ENCODE results near the gene UVRAG. TPM values are rescaled to one million over a fixed set of nuclear protein-coding genes. Genes with fewer than 3 reads are reported as not detected.
"Not testable (repeated sequence)": the region's sequence is repeated elsewhere in the genome, so short reads cannot be mapped to it uniquely, and the experiment has no call there.

Gene UVRAG
- total and polyA plus RNA-seq, 12 donors, result 5.0 to 18.3 (median 13.4) TPM

- H3K27me3 ChIP-seq, result no peaks in the 10 kb centered on the region
- TF ChIP-seq, protein P1, sequence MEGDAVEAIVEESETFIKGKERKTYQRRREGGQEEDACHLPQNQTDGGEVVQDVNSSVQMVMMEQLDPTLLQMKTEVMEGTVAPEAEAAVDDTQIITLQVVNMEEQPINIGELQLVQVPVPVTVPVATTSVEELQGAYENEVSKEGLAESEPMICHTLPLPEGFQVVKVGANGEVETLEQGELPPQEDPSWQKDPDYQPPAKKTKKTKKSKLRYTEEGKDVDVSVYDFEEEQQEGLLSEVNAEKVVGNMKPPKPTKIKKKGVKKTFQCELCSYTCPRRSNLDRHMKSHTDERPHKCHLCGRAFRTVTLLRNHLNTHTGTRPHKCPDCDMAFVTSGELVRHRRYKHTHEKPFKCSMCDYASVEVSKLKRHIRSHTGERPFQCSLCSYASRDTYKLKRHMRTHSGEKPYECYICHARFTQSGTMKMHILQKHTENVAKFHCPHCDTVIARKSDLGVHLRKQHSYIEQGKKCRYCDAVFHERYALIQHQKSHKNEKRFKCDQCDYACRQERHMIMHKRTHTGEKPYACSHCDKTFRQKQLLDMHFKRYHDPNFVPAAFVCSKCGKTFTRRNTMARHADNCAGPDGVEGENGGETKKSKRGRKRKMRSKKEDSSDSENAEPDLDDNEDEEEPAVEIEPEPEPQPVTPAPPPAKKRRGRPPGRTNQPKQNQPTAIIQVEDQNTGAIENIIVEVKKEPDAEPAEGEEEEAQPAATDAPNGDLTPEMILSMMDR (IDR thresholded peaks at IDR 0.05), result no peak
- peaks cover 0 to 4% (median 0%) of the 10 kb centered on the region in 11 donors for H3K9me3 ChIP-seq
- DNase-seq (no peak), ATAC-seq (no peak)
- intact Hi-C loops (cut with DNase I), result no loop called here
- peaks cover 0 to 15% (median 8%) of the 10 kb centered on the region in 9 donors for H3K4me1 ChIP-seq
- no peaks in the 10 kb centered on the region for H3K36me3 ChIP-seq
- 81 to 84% methylated on average over 5 of the region's 5 CpGs for WGBS, 2 donors
- H3K4me3 ChIP-seq, result no peak overlapping the region
- H3K27ac ChIP-seq, result no peak overlapping the region
These were observed 115.5 kb downstream of the UVRAG start for GRCh38 chr11:75930534-75930933.

GRCh38 chr11:75931124-75931523 lies 116.1 kb downstream of the UVRAG start:
- 87 to 88% methylated on average over 1 of the region's 1 CpG for WGBS, 2 donors
- no peak for DNase-seq
- Histone ChIP-seq H3K4me3 (no peak overlapping the region), H3K27me3 (no peaks in the 10 kb centered on the region), H3K9me3 (peaks cover 0 to 4% (median 0%) of the 10 kb centered on the region in 11 donors), H3K36me3 (no peaks in the 10 kb centered on the region), H3K27ac (no peak overlapping the region), H3K4me1 (peaks cover 0 to 9% (median 4%) of the 10 kb centered on the region in 9 donors)
- ATAC-seq, result no peak
- TF ChIP-seq, protein P1 (IDR thresholded peaks at IDR 0.05), result no peak
- intact Hi-C loops (cut with DNase I), result no loop called here

DNA sequence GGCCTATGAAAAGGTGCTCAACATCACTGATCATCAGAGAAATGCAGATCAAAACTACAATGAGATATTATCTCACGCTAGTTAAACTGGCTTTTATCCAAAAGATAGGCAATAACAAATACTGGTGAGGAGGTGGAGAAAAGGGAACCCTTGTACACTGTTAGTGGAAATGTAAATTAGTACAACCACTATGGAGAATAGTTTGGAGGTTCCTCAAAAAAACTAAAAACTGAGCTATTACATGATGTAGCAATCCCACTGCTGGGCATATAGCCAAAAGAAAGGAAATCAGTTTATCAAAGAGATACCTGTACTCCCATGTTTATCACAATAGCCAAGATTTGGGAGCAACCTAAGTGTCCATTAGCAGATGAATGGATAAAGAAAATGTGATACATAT lies 118.7 kb downstream of the UVRAG start:
- ATAC-seq; H3K9me3 ChIP-seq; intact Hi-C loops (cut with DNase I); H3K27ac ChIP-seq; H3K4me3 ChIP-seq; DNase-seq; H3K4me1 ChIP-seq; H3K27me3 ChIP-seq; H3K36me3 ChIP-seq: not testable (repeated sequence)
- 79 to 97% methylated on average over 1 of the region's 1 CpG for WGBS, 2 donors

DNA sequence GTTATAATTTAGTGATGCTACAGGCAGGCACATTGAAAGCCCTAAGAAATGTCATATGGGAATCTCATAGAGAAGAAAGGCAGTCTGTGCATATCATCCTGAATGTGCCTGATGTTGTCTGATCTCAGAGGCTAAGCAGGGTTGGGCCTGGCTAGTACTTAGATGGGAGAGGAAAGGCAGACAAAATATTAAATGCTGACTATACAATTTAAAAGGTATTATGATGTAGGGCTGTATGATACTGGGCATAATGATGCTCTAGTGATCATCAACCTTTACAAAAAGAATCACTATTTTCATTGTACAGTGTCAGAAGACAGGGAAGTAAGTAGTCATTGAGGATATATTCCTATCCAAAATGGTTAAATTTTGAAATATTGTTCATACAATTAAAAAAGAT lies 119.8 kb downstream of the UVRAG start:
- Histone ChIP-seq H3K9me3 (peaks cover 0 to 4% (median 0%) of the 10 kb centered on the region in 11 donors), H3K4me1 (peaks cover 0 to 20% (median 10%) of the 10 kb centered on the region in 9 donors), H3K27ac (no peak overlapping the region), H3K4me3 (no peak overlapping the region), H3K27me3 (no peaks in the 10 kb centered on the region), H3K36me3 (no peaks in the 10 kb centered on the region)
- intact Hi-C loops (cut with DNase I), result no loop called here
- no peak for ATAC-seq
- DNase-seq, result no peak
- TF ChIP-seq, protein P1 (IDR thresholded peaks at IDR 0.05), result no peak

- H3K4me3 ChIP-seq, result no peak overlapping the region
- H3K27ac ChIP-seq, result peak overlapping the region in 2 of 10 donors; percentile 4 to 10
- ATAC-seq, result peak in 3 of 8 donors; percentile 25 to 59 (median 59)
- TF ChIP-seq, protein P1 (IDR thresholded peaks at IDR 0.05), result no peak
- 83 to 87% methylated on average over 3 of the region's 3 CpGs for WGBS, 2 donors
- no peaks in the 10 kb centered on the region for H3K9me3 ChIP-seq
- intact Hi-C loops (cut with DNase I), result no loop called here
- no peaks in the 10 kb centered on the region for H3K27me3 ChIP-seq
- DNase-seq, result no peak
- peaks cover 0 to 43% (median 23%) of the 10 kb centered on the region in 9 donors for H3K4me1 ChIP-seq
- no peaks in the 10 kb centered on the region for H3K36me3 ChIP-seq
These were observed 123.5 kb downstream of the UVRAG start for GRCh38 chr11:75938543-75938942.
